ENCODE measurements around the gene ACAN.

DNA sequence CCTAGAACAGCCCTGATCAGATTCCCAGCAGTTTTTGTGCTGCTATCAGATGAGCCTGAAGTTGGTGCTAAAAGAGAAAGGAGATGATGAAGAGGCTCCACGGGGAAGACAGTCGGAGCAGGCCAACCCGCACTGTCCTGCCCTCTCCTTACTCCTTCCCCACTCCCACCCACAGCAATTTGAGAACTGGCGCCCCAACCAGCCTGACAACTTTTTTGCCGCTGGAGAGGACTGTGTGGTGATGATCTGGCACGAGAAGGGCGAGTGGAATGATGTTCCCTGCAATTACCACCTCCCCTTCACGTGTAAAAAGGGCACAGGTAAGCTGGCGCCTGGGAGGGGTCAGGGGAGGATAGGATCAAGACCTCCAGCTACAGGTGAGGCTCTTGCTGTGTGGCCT, 69.5 kb downstream of the ACAN start:
- TF ChIP-seq EP300 (IDR thresholded peaks at IDR 0.05): no peak
- TF ChIP-seq POLR2A (IDR thresholded peaks at IDR 0.05): no peak

All from tibial nerve (tissue), 3 donors.